Ishikawa (cell line): ENCODE results near the gene AGO1.

Experiments
- CEBPB ChIP-seq: IDR thresholded peaks from 2 replicates; pipeline ENCODE4 v1.6.1; 2012
- CREB1 ChIP-seq: IDR thresholded peaks from 2 replicates; pipeline ENCODE4 v1.6.1; 2012; ENCODE audit warnings: low read depth
- EGR1 ChIP-seq: IDR thresholded peaks from 2 replicates; pipeline ENCODE4 v1.6.1; 2012
- EP300 ChIP-seq: IDR thresholded peaks from 2 replicates; pipeline ENCODE4 v1.6.1; 2012; ENCODE audit warnings: borderline replicate concordance
- FOXM1 ChIP-seq: IDR thresholded peaks from 2 replicates; pipeline ENCODE4 v1.6.1; 2012; ENCODE audit warnings: low read depth, borderline replicate concordance
- NFIC ChIP-seq: IDR thresholded peaks from 2 replicates; pipeline ENCODE4 v1.6.1; 2012
- RAD21 ChIP-seq: IDR thresholded peaks from 2 replicates; pipeline ENCODE4 v1.6.1; 2012; ENCODE audit warnings: low read depth
- TAF1 ChIP-seq: IDR thresholded peaks from 2 replicates; pipeline ENCODE4 v1.6.1; 2012; ENCODE audit warnings: low read depth, mild to moderate bottlenecking
- TCF12 ChIP-seq: IDR thresholded peaks from 2 replicates; pipeline ENCODE4 v1.6.1; 2012; ENCODE audit warnings: low read depth
- TEAD4 ChIP-seq: IDR thresholded peaks from 2 replicates; pipeline ENCODE4 v1.6.1; 2012
- YY1 ChIP-seq: IDR thresholded peaks from 2 replicates; pipeline ENCODE4 v1.6.1; 2012; ENCODE audit warnings: low read depth
- ZBTB7A ChIP-seq: IDR thresholded peaks from 2 replicates; pipeline ENCODE4 v1.6.1; 2012; ENCODE audit warnings: low read depth
- TF ChIP-seq, protein P1 (sequence below): IDR thresholded peaks from 2 replicates; pipeline ENCODE4 v1.6.1; 2012; ENCODE audit warnings: low read depth, mild to moderate bottlenecking
- TF ChIP-seq, protein P2 (sequence below): IDR thresholded peaks from 2 replicates; pipeline ENCODE4 v1.6.1; 2012
- TF ChIP-seq, protein P3 (sequence below): IDR thresholded peaks from 2 replicates; pipeline ENCODE4 v1.6.1; 2012

The AGO1 gene

DNA sequence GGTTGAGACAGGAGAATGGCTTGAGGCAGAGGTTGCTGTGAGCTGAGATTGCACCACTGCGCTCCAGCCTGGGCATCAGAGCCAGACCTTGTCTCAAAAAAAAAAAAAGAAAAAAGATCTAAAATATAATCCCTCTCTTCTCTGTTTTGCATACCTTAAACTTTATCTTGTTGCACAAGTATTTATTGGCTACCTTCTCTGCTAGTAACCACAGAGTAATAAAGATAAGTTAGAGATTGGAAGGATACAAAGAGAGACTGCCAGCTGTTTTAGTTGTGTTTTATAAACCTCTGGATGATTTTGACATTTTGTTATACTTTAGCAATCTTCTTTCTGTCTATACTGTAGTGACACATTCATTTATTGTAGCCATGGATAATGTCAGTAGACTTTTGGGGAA is 75.5 kb downstream of the AGO1 start:
- TF ChIP-seq, protein P1, sequence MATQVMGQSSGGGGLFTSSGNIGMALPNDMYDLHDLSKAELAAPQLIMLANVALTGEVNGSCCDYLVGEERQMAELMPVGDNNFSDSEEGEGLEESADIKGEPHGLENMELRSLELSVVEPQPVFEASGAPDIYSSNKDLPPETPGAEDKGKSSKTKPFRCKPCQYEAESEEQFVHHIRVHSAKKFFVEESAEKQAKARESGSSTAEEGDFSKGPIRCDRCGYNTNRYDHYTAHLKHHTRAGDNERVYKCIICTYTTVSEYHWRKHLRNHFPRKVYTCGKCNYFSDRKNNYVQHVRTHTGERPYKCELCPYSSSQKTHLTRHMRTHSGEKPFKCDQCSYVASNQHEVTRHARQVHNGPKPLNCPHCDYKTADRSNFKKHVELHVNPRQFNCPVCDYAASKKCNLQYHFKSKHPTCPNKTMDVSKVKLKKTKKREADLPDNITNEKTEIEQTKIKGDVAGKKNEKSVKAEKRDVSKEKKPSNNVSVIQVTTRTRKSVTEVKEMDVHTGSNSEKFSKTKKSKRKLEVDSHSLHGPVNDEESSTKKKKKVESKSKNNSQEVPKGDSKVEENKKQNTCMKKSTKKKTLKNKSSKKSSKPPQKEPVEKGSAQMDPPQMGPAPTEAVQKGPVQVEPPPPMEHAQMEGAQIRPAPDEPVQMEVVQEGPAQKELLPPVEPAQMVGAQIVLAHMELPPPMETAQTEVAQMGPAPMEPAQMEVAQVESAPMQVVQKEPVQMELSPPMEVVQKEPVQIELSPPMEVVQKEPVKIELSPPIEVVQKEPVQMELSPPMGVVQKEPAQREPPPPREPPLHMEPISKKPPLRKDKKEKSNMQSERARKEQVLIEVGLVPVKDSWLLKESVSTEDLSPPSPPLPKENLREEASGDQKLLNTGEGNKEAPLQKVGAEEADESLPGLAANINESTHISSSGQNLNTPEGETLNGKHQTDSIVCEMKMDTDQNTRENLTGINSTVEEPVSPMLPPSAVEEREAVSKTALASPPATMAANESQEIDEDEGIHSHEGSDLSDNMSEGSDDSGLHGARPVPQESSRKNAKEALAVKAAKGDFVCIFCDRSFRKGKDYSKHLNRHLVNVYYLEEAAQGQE: no peak
- TF ChIP-seq NFIC: no peak
- TF ChIP-seq RAD21: no peak
- no peak for TF ChIP-seq YY1
- TF ChIP-seq EP300: no peak
- TF ChIP-seq, protein P2, sequence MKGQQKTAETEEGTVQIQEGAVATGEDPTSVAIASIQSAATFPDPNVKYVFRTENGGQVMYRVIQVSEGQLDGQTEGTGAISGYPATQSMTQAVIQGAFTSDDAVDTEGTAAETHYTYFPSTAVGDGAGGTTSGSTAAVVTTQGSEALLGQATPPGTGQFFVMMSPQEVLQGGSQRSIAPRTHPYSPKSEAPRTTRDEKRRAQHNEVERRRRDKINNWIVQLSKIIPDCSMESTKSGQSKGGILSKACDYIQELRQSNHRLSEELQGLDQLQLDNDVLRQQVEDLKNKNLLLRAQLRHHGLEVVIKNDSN: no peak
- TF ChIP-seq FOXM1: no peak
- TF ChIP-seq, protein P3, sequence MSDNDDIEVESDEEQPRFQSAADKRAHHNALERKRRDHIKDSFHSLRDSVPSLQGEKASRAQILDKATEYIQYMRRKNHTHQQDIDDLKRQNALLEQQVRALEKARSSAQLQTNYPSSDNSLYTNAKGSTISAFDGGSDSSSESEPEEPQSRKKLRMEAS: no peak
- no peak for TF ChIP-seq ZBTB7A
- no peak for TF ChIP-seq TAF1
- no peak for TF ChIP-seq TCF12
- TF ChIP-seq TEAD4: no peak
- no peak for TF ChIP-seq CEBPB
- TF ChIP-seq EGR1: no peak
- no peak for TF ChIP-seq CREB1

DNA sequence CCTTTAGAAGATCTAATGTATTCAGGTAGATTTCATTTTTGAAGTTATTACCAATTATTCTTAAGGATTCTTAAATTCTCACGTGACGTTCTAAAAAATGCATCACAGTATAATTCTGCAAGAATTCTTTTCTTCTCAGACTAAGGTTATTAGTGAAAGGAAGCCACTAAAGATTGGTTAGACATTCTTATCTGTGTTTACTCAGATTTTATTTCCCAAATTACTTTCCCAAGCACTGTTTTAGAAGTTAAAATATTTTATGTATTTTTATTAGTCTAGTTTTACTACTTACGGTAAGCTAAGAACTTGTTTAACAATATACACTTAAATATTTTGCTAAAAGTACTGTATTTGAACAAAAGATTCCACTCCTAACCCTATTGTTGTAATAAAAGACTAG is 76.3 kb downstream of the AGO1 start:
- no peak for TF ChIP-seq YY1
- TF ChIP-seq TEAD4: no peak
- TF ChIP-seq, protein P3: no peak
- TF ChIP-seq, protein P2: no peak
- TF ChIP-seq FOXM1: no peak
- no peak for TF ChIP-seq TCF12

DNA sequence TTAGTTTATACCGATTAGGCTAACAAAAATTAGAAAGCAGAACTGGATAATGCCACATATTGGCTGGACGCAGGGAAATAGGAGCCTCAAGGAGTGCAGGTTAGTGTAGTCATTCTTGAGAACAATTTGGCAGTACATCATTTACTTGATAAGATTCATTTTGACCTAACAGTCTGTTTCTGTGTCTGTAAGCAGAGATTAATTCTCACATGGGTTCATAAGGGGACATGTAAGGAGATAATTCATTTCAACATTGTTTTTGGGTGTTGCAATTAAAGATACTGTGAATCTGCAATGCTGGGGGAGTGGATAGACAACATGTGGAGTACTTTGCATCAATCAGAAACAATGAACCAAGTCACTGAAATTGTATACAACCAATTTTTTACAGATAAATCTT is 79.9 kb downstream of the AGO1 start:
- TF ChIP-seq EP300 (no peak), FOXM1 (no peak), TCF12 (no peak), TAF1 (no peak), YY1 (no peak), CEBPB (no peak), RAD21 (no peak), EGR1 (no peak), TEAD4 (no peak), CREB1 (no peak)
- TF ChIP-seq, protein P3: no peak
- TF ChIP-seq, protein P1: no peak

DNA sequence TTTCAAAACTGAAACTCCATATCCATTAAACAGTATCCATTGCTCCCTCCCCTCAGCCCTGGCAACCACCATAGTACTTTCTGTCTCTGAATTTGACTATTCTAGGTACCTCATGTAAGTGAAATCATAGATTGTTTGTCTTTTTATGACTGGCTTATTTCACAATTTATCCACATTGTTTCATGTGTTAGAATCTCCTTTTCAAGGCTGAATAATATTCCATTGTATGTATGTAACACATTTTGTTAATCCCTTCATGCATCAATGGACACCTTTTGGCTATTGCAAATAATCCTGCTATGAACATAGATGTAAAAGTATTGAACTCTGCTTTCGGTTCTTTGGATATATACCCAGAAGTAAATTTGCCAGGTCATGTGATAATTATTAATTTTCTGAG is 85.4 kb downstream of the AGO1 start:
- TF ChIP-seq EGR1: no peak
- no peak for TF ChIP-seq RAD21
- no peak for TF ChIP-seq FOXM1
- no peak for TF ChIP-seq NFIC
- no peak for TF ChIP-seq TCF12
- TF ChIP-seq EP300: no peak
- TF ChIP-seq ZBTB7A: no peak
- no peak for TF ChIP-seq CEBPB
- no peak for TF ChIP-seq TEAD4
- TF ChIP-seq CREB1: no peak
- TF ChIP-seq TAF1: no peak
- TF ChIP-seq, protein P1: no peak
- no peak for TF ChIP-seq YY1
- TF ChIP-seq, protein P3: no peak
- TF ChIP-seq, protein P2: no peak
